MCF 10A (cell line): Measurements from ENCODE around the gene SMC2. TPM values are rescaled to one million over a fixed set of nuclear protein-coding genes. Genes with fewer than 3 reads are reported as not detected.

Source experiments
- BruUV-seq: library from RNA; stranded (reverse); fragments of 400-500 nt; replicated peaks from 2 replicates; lab custom pipeline; 2021; lab: Mats Ljungman, UMichigan
- CTCF ChIA-PET: fragments of 300-600 bp; sonication (Branson Sonifier 250); formaldehyde crosslinking; extraction: SDS; loops from one replicate; lab custom pipeline; 2021; ENCODE audit warnings: antibody characterized with exemption, inconsistent platforms; lab: Yijun Ruan, JAX
- POLR2A ChIA-PET: fragments of 300-600, 350-650 bp; sonication (Branson Sonifier 250); formaldehyde crosslinking; extraction: SDS; loops from one replicate; lab custom pipeline; 2020; ENCODE audit warnings: antibody characterized with exemption, inconsistent platforms; lab: Yijun Ruan, JAX
- DNase-seq: peaks from one replicate; pipeline ENCODE4 v3.0.0-alpha.2; 2018; ENCODE audit not compliant: unreplicated experiment
- H3K27ac Mint-ChIP-seq: one replicate; pipeline ENCODE4 v1.8.0; 2022; ENCODE audit warnings: mild to moderate bottlenecking, low read depth, mixed read lengths; ENCODE audit not compliant: unreplicated experiment
- H3K27me3 Mint-ChIP-seq: one replicate; pipeline ENCODE4 v1.8.0; 2022; ENCODE audit warnings: mixed read lengths; ENCODE audit not compliant: insufficient read depth, unreplicated experiment
- H3K36me3 Mint-ChIP-seq: one replicate; pipeline ENCODE4 v1.8.0; 2022; ENCODE audit warnings: mild to moderate bottlenecking, moderate library complexity, mixed read lengths; ENCODE audit not compliant: insufficient read depth, unreplicated experiment
- H3K4me1 Mint-ChIP-seq: one replicate; pipeline ENCODE4 v1.8.0; 2022; ENCODE audit warnings: mixed read lengths; ENCODE audit not compliant: insufficient read depth, unreplicated experiment
- H3K4me3 Mint-ChIP-seq: one replicate; pipeline ENCODE4 v1.8.0; 2022; ENCODE audit warnings: mild to moderate bottlenecking, moderate library complexity, mixed read lengths; ENCODE audit not compliant: unreplicated experiment
- H3K9me3 Mint-ChIP-seq: one replicate; pipeline ENCODE4 v1.8.0; 2022; ENCODE audit warnings: mixed read lengths; ENCODE audit not compliant: unreplicated experiment
- intact Hi-C: fragments of 100-400 bp; cut with micrococcal nuclease; formaldehyde crosslinking; loops from 2 replicates; pipeline ENCODE4 v1.14.1; 2022
- total RNA-seq: library from RNA; stranded (reverse); gene quantifications from 2 replicates; pipeline ENCODE4 v1.2.3, GENCODE V29; 2022
- TF ChIP-seq, protein P1 (sequence below): fragments of 200-600 bp; IDR thresholded peaks from one replicate; pipeline ENCODE4 v1.8.0; 2022; ENCODE audit warnings: antibody characterized with exemption, mild to moderate bottlenecking; ENCODE audit not compliant: unreplicated experiment

The SMC2 gene
- total RNA-seq, 1 experiment from 2014 or later = 23.1 TPM

DNA sequence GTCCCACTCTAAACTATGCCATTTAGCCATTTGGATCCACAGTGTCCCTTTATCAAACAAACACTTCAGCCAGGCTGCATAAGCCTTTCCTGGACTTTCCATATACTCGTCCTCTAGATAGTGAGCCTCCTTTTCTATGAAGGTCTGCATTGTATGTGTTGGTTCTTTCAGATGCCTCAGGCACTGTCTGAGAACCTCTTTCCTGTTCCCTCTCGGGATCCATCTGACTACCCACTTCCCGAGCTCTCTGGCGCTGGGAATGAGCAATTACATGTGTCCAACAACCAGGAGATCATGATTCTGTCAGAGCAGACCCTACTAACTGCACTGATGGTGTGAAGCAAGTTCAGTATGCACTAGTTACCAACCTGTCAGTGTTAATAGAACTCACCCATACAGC lies 14.2 kb downstream of the SMC2 start:
- H3K27ac Mint-ChIP-seq = no peak overlapping the region

GRCh38 chr9:104110509-104110908 lies 16.4 kb downstream of the SMC2 start:
- H3K4me1 Mint-ChIP-seq = no peaks in the 10 kb centered on the region
- BruUV-seq = no TSS peak
- no peak overlapping the region for H3K4me3 Mint-ChIP-seq
- H3K36me3 Mint-ChIP-seq = peaks cover 30% of the 10 kb centered on the region
- no peaks in the 10 kb centered on the region for H3K9me3 Mint-ChIP-seq
- H3K27me3 Mint-ChIP-seq = no peaks in the 10 kb centered on the region
- no peak overlapping the region for H3K27ac Mint-ChIP-seq
- intact Hi-C loops = no loop called here
- no peak for DNase-seq
- TF ChIP-seq, protein P1, sequence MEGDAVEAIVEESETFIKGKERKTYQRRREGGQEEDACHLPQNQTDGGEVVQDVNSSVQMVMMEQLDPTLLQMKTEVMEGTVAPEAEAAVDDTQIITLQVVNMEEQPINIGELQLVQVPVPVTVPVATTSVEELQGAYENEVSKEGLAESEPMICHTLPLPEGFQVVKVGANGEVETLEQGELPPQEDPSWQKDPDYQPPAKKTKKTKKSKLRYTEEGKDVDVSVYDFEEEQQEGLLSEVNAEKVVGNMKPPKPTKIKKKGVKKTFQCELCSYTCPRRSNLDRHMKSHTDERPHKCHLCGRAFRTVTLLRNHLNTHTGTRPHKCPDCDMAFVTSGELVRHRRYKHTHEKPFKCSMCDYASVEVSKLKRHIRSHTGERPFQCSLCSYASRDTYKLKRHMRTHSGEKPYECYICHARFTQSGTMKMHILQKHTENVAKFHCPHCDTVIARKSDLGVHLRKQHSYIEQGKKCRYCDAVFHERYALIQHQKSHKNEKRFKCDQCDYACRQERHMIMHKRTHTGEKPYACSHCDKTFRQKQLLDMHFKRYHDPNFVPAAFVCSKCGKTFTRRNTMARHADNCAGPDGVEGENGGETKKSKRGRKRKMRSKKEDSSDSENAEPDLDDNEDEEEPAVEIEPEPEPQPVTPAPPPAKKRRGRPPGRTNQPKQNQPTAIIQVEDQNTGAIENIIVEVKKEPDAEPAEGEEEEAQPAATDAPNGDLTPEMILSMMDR = no peak
- ChIA-PET CTCF (interaction anchor here (1.5 kb wide), 1 partner anchor 276 kb away, joined by 3 read pairs; no protein-coding TSS in a partner anchor), POLR2A (no interaction called here)

More for the DNA sequence above, 14.2 kb downstream of the SMC2 start:
- Mint-ChIP-seq H3K27me3 (no peaks in the 10 kb centered on the region), H3K4me1 (no peaks in the 10 kb centered on the region), H3K9me3 (no peaks in the 10 kb centered on the region), H3K4me3 (no peak overlapping the region), H3K36me3 (peaks cover 27% of the 10 kb centered on the region)
- TF ChIP-seq, protein P1 = no peak
- no peak for DNase-seq
- intact Hi-C loops = no loop called here
- ChIA-PET POLR2A (interaction anchor here (0.6 kb wide), 1 partner anchor 9 kb away, joined by 3 read pairs; no protein-coding TSS in a partner anchor), CTCF (interaction anchor here (1.6 kb wide), 1 partner anchor 11 kb away, joined by 6 read pairs; no protein-coding TSS in a partner anchor)
- BruUV-seq = no TSS peak

DNA sequence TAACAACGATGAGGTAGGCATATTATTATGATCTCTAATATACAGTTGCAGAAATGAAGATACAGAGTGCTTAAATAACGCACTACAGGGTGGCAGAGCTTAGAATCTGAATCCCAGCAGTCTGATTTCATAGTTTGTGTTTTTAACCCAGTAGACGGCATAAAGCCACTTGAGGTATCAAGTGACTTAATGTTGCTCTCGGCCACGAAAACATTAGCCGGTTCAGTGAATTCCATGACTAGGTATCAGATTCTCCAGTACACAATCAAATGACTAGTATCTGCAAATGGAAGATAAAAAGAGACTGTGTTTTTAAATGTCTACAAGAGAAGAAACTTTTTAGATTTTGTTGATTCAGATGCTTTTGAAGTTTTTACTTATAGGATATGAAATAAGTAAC lies 24.8 kb downstream of the SMC2 start:
- no peak for DNase-seq
- POLR2A ChIA-PET = no interaction called here
- H3K4me1 Mint-ChIP-seq = no peaks in the 10 kb centered on the region
- TF ChIP-seq, protein P1 = no peak
- CTCF ChIA-PET = interaction anchor here (0.6 kb wide), 1 partner anchor 9 kb away, joined by 3 read pairs; no protein-coding TSS in a partner anchor
- H3K9me3 Mint-ChIP-seq = no peaks in the 10 kb centered on the region
- H3K27me3 Mint-ChIP-seq = no peaks in the 10 kb centered on the region
- no TSS peak for BruUV-seq
- H3K36me3 Mint-ChIP-seq = peaks cover 20% of the 10 kb centered on the region
- H3K4me3 Mint-ChIP-seq = no peak overlapping the region
- intact Hi-C loops = no loop called here
- no peak overlapping the region for H3K27ac Mint-ChIP-seq

- CTCF ChIA-PET = interaction anchor here (0.7 kb wide), 1 partner anchor 18 kb away, joined by 5 read pairs; no protein-coding TSS in a partner anchor
- BruUV-seq = no TSS peak
- TF ChIP-seq, protein P1 = no peak
- Mint-ChIP-seq H3K4me3 (no peak overlapping the region), H3K4me1 (no peaks in the 10 kb centered on the region), H3K27me3 (no peaks in the 10 kb centered on the region), H3K27ac (no peak overlapping the region), H3K36me3 (peaks cover 26% of the 10 kb centered on the region), H3K9me3 (no peaks in the 10 kb centered on the region)
- intact Hi-C loops = no loop called here
- DNase-seq = no peak
- POLR2A ChIA-PET = interaction anchor here (1.2 kb wide), 1 partner anchor 7 kb away, joined by 3 read pairs; no protein-coding TSS in a partner anchor
Observed at GRCh38 chr9:104121022-104121421, 26.9 kb downstream of the SMC2 start.
